GM19351 (cell line): Measurements from ENCODE around the gene MEAK7.

Experiments used
- ATAC-seq: cut with Tn5 transposase; IDR thresholded peaks from one replicate; pipeline ENCODE4 v1.9.1; 2021; ENCODE audit warnings: mild to moderate bottlenecking, moderate library complexity; ENCODE audit not compliant: unreplicated experiment

The MEAK7 gene

DNA sequence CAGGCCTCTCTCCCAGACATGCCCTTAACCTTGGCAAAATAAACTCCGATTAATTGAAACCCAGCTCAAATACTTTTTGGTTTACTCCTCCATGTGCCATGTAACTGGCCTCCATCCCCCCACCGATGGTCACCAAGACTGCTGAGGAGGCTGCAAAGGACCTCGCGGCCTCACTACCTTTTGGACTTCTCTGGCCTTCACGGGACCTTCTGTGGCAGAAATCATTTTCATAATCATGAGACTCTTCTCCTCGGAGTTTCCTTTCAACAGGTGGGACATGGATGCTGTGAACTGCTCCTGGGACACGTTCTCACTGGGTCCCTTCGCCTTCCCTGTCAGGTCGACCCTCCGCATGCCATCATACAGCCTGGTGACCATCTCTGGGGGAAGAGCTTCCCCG is 9.0 kb downstream of the MEAK7 start:
- ATAC-seq: no peak

DNA sequence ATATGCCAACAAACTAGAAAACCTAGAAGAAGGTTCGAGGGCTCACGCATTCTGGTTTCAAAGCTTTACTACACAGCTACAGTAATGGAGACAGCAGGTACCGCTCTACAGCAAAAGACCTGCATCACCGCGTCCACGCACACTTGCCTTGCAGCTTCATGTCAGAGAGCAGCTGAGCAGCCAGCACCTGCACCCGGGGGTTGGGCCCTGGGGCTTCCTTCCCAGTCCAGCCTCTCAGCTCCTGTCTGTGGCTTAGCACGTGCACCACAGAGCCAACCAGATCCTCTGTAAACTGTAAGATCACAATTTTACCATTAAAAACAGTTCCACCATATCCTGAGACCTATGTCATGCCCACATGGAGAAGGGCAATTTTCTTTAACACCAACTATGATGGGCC is 15.3 kb downstream of the MEAK7 start:
- no peak for ATAC-seq

DNA sequence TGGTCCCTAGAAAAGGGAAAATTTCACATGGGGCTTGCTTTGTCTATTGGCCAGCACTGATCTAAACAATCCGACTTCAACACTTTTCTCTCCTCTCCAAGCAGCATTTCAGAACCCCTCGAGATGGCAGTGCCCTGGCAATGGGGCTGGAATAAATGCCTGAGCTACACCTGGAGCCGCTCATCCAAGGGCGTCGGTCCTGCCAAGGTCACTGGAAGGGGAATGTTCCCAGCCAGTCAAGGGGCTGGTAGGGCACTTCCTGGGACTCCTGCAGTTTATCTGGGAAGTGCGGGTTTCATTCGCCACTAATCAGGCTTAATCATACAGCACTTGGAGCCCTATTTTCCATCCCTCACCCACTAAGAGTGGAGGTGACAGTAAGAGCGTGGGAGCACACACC is 17.1 kb downstream of the MEAK7 start:
- ATAC-seq: no peak

DNA sequence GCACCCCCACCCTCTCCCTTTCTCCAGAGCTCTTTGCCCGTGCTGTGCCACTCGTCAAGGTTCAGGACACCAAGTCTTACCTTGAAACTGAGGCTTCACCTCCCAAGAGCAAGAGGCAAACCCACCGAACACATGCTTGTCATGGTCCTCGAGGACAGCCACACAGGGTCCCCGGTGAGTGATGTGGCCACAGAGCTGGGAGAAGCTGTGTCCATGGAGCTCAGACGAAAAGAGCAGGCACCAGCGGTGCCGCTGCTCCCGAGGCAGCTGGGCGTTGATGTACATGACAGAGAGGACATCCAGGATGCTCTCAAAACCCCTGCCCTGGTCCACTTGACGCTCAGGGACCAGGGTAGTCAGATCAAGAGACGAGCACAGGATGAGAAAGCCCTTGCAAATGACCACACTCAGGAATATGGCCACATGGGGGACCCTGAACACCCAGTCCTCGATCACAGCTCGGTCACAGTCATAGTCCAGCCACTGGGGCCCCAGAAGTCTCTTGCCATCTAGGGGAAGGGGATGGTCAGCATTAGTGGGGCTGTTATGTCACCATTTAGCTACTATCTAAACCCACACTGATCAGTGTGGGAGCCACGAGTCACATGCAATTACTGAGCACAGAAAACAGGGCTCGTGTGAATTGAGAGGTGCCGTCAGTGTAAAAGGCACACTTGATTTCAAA is 17.8 kb downstream of the MEAK7 start:
- no peak for ATAC-seq

DNA sequence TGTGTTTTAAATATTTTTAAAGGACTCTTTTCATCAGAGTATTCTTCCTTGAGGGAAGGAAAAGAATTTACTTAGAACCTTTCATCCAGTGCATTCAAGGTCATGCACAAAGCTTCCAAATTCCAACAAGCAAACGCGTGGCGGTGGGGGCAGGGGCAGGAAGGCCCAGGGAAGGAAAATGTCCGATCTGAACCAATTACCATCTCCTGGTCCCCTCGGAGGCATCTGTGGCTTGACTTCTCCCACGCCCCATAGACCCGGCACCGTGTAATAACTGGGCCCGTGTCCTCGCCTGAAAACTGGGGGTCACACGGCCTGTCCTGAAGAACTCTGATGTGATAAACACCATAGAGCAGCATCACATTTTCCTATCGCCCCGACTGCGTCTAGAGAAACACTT is 18.3 kb downstream of the MEAK7 start:
- no peak for ATAC-seq

DNA sequence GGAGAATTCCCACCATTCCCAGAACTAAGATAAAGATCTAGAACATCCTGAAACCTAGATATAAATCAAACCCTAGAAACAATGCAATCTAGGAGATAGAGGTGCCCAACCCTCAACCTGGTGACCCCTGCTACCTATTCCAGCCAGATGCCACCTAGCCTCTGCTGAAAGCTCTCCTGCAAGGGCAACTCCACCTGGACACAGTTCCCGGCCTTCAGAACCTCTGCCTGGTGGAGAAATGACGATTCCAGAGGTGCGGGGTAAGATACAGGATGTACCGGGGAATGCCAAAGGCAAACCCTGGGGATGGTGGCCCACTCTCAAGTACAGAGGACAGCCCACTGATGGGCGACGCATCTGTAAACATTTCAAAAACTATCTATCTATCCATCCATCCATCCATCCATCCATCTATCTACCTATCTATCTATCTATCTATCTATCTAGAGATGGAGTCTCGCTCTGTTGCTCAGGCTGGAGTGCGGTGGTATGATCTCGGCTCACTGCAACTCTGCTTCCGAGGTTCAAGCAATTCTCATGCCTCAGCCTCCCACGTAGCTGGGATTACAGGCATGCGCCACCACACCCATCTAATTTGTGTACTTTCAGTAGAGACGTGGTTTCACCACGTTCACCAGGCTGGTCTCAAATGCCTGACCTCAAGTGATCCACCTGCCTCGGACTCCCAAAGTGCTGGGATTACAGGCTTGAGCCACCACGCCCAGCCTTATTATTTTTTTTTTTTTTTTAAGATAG is 19.0 kb downstream of the MEAK7 start:
- no peak for ATAC-seq

DNA sequence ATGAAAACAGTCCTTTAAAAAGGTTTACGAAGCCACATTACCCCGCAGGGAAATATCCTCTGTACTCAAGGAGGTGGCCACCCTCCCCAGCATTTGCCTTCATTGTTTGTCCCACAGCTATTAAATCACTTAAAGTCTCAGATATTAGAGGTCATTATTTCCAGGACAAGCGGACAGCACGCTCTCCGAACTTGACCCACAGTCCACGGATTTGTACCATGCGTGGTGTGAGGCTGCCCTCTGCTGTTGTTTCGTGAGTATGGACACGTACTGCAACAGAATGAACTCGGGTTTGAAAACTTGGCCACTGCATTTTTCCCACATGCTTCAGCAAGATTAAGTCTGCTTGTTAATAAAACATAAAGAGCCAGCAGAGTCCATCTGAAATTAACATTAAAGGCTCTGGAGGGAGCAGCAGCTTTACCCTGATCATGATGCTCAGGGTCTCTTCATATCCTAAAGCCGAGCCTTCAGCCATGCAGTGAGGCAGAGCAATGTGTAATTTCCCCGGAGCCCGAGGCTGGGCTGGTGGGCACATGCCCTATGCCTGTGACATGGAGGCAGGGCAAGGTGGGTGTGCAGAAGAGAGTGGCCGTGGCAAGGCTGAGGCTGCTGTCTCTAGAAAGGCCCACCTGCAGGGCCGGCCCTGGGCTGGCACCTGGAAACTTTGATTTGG is 19.7 kb downstream of the MEAK7 start:
- no peak for ATAC-seq

DNA sequence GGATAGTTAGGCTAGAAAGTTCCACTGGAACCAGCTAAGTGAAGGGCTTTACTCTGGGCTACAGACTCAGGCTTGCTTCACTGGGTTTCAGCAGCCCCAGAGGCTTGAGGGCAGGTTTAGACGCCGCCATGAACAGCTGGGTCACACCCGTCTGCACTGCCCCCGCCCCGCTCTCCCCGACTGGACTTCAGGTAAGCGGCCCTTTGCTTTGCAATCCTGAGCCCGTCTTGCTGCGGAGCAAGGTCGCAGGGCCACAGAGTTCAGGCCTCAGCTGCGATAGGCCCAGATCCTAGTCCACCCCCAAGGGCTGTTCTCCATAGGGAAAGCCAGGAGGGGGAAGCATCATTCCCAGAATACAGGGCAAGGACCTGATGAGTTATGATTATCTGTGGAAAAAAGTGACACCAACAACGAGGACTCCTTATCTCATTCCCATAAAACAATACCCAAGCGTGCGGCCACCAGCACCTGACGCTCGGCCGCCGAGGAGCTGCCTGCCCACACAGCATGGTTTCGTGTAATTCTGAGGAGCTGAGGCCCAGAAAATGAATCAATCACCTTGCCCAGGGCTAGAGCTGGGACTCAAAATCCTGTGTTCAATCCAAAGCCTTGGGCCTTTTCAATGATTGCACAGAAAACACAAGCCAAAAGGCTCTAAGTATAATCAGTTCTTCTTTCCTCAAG is 20.4 kb downstream of the MEAK7 start:
- no peak for ATAC-seq

DNA sequence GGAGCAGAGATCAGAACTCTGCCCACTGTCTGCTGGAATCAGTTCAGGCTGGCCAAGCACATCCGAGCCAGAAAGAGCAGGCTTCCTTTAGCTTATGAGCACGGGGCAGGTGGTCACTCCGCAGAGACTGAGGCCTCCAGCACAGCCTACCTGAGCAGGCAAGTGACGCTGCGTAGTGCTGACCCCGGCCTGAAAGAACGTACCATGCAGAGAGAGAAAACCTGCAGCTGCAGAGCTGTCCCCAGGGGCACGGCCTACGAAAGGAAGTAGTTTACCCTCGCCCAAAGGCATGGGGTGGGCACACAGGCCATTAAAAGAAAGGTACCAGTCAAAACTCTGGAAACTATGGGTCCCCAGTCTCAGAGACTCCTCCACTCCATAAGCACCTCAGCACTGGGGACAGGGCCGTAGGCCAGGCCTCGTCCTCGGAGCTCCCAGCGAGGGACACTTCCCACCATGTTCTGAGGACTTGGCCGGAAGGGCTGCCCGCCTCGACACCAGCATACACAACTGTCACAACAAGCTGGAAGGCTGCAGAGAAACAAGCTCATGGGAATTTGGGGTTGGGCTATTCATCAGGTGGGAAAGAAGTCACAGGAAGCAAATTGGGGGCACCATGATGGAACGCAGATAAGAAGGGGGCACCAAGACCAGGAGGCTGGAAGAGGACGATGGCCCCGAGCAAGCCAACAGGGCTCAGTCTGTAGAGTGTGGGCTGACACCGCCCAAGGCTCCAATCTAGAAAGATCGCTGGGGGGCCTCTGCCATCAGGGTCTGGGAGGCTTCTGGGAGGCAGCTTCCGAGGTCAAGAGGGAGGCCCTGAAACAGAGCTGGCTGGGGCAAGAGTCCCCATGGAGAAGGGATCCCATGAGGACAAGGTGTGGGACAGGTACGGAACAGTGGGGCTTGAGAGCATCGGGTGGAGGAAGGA is 21.2 kb downstream of the MEAK7 start:
- no peak for ATAC-seq

DNA sequence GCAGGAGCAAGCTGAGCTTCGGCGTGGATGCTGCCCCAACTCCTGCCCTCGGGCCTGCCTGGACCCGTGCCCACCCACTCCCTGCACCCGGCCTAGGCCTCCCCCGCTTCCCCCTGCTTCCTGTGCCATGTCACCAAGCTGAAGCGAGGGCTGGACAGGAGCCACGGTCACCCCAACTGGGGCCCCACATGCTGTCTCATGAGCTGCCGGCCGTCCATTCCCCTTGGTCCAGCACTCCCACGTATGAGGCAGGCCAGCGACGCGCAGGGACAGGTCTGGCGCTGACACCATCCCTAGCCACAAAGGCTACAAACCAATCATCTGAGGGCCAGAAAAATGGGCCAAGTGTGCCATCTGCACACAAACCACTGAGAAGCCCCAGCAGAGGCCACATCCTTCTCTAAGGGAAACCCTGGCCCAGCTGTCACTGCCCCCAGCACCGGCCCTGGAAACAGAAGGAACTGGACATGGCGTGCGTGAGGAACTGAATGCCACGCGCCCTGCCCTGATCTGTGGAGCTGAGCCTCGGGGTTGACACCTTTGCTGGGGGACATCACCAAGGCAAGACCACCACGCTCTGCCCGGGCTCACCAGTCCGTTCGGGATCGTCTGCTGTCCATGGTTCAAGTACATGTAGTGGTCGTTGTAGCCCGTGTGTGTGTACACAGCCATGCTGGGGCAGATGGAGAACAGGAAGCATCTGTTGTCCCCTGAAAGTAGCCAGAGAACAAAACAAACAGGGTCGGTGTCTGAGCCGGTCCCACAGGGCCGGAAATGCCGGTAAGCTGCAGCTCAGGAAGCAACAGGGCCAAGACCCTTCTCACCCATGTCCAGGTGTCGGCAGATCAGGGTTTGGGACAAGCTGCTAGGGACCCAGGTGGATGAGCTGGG is 22.2 kb downstream of the MEAK7 start:
- no peak for ATAC-seq

DNA sequence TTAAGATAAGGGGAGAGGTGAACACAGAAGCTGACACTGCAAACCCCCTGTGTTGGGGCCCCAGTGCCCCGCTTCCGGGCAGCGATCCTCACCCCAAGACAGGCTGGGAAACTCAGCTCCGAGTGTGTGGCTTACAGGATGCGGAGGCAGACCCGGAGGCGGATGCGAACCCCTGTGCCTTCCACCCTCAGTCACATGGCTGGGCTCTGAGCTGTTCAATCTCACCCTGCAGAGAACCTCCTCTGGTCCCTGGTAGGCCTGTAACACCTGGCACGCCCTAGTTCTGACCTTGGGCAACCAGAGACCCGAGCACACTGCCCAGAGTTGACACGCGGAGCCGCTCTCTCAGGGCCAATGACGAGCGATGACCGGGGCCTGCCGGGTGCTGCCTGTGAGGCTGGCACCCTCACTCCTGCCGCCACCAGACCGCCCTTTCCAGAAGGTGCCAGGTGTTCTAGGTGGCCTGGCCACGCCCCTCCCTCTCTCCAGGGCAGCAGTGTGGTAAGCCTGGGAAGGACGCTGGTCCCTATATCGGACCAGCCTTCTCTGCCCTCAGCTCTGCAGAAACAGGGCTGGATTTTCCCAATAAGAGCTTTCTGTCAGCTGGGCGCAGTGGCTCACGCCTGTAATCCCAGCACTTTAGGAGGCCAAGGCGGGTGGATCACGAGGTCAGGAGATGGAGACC is 23.3 kb downstream of the MEAK7 start:
- no peak for ATAC-seq

DNA sequence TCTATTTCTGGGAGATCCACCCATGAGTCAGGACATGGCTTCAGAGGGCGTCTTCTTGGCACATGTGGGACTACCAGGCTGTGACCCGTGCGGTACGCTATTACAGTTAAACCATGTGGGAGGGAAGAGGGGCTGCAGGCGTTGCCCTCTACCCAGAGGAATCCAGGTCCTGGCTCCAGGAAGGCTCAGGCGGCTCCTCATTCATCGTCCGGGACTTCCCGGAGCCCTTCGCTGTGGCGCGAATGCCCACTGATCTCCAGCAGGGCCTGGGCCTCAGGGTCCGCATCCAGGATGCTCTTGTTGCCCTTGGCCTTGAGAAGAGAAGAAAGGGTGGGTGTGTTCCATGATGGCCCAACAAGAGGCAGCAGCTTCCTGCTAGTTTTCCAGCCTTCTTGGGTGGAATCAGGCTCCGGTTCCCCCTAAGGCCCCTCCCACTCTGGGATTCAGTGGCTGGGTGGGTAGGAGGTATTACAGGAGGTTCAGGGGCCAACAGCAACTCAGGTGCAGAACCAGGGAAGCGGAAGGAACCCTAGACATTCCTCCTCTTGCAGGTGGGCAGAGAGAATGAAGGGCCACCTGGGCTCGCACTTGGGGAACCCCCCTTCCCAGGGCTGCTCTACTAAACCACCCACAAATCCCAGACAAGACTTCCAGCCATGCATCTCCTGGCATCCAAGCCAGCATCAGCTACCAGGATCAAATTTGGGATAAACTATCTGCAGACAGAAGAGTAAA is 24.6 kb downstream of the MEAK7 start:
- ATAC-seq: no peak

DNA sequence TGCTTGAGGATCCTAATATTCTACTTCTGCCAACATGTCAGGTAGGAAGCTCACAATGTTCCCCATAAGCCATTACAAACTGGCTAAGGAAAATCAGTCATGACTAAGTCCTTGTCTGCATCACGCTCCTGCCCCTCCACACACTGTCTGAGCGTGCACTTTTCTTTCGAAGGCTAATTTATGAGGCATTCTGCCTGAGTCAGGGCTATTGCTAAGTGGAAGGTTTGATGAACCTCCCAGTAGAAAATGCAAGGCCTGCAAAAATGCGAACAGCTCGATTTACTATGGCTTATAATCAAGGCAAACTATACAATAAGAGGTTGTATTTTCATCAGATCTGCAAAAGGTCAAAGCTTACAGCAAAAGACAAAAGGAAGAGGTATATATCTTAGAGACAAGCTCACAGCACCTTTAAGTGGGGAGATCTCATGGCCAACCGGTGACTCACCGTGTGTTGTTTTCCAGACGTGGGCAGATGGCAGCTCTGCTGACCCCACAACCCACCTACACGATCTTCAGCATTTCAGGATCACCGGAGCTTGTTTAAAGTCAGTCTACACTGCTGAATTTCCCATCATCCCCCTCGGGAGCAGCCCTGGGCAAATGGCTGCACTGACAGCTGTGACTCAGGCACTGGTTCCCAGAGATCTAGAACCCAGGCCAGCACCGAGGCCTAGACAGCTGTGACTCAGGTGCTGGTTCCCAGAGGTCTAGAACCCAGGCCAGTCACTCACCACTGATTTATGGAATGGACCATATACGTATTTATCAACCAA is 26.1 kb downstream of the MEAK7 start:
- no peak for ATAC-seq

DNA sequence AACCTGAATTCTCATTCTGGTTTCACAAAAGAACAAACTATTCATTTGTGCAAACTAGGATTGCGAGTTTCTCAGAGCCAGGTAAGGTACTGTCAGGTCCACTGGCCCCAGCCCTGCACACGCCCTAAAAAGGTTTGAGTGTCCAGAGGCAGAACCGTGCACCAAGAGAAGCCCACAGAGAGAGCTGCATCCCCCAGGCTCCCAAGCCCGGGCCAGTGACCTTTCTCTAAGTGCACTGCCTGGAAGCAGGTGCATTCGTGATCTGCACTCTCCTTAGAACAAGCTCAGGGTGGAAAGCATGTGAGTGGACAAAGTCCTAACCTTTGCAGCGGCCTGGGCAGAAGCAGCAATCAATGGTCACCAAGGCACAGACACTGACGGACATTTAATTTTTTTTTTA is 26.8 kb downstream of the MEAK7 start:
- no peak for ATAC-seq

DNA sequence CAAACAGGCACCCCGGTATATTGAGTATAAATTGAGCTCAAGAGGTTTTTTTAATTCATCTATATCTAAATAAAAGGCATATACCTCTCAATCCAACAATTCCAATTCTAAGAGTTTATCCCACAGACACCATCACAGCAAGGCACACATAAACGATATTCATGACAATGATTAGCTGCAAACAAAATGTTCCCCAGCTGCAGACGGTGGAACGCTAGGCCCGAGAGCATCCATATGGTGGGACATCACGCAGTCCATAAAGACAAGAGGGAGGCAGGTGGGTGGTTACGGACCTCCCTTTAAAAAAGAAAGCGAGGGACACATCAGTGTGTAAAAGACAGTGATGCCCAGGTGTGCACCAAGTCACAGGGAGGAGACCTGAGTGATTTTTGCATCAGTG is 28.1 kb downstream of the MEAK7 start:
- no peak for ATAC-seq

DNA sequence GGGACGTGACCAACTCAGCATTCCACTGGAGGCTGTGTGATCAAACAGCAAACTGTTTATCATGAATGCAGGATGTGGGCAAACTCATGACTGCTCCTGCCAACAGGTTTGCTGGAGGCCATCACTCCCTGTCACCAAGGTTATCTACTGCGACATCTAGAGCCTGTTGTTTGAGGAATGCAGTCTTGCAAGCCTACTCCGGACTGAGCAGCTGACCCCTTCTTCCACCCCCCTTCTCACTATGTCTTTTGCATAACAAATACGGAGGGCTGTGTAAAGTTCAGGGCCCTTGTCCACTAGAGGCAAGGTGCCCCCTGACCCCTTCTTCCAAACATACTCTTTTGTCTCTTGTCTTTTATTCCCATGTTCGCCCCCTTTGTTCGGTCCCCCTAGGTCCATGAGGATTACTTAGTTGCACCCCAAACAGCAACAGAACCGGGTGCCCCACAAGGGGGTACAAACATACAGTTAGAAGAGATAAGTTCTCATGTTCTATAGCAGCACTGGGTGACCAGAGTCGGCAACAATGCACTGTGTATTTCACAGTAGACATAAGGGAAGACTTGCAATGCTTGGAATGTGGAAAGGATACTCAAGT is 28.7 kb downstream of the MEAK7 start:
- ATAC-seq: no peak

DNA sequence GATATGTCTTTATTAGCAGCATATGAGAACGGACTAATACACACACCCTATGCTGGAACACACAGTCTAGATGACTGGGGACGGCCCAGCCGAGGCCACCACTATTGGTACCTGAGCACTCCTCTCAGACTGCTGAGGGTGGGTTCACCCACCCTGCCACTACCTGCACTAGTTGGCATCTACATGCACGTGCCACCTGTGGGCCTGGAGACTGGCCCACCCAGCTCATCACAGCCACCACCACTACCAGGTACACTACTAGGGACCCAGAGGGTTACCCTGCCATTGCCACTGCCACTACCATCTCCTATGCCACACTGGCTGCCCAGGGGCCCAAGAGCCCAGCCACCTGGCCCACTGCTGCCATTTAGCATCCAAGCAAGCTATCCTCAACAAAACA is 32.5 kb downstream of the MEAK7 start:
- ATAC-seq: no peak
